M059J (cell line): ENCODE measurements around the gene NTSR2. TPM values are rescaled to one million over a fixed set of nuclear protein-coding genes. Genes with fewer than 3 reads are reported as not detected.
A peak's percentile ranks its signal among the peaks of the same experiment; 100 is the strongest.
"Not testable (repeated sequence)": the region's sequence is repeated elsewhere in the genome, so short reads cannot be mapped to it uniquely, and the experiment has no call there.

Experiments used
- DNase-seq: peaks from one replicate; pipeline ENCODE4 v3.0.0-alpha.2; 2012; ENCODE audit warnings: low read depth
- total RNA-seq: library from RNA; depleted of rRNA; stranded (reverse); fragments of >200 nt; shearing (Covaris generic); gene quantifications from 2 replicates; pipeline ENCODE4 v1.2.3, GENCODE V29; 2014

NTSR2 gene
- total RNA-seq, 1 experiment from 2014 or later = 0.12 TPM

GRCh38 chr2:11679486-11680181 is 9.6 kb upstream of the NTSR2 start:
- no peak for DNase-seq

DNA sequence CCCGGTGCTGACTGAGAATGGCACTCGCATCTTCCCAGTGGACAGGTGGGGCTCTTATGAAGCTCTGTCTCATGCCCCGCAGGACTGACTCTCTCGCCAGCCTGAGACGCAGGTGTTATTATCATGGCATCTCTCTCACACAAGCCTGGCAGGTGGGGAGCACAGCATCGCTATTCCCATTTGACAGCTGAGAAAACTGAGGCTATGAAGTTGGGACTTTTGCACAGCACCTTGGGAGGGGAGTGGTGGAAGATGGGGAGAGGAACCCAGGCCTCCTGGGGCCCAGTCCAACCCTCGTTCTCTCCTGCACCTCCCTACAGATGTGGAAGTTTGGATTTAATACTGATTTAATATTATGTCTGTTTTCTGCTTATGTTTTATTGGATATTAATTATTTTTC is 9.0 kb upstream of the NTSR2 start:
- no peak for DNase-seq

DNA sequence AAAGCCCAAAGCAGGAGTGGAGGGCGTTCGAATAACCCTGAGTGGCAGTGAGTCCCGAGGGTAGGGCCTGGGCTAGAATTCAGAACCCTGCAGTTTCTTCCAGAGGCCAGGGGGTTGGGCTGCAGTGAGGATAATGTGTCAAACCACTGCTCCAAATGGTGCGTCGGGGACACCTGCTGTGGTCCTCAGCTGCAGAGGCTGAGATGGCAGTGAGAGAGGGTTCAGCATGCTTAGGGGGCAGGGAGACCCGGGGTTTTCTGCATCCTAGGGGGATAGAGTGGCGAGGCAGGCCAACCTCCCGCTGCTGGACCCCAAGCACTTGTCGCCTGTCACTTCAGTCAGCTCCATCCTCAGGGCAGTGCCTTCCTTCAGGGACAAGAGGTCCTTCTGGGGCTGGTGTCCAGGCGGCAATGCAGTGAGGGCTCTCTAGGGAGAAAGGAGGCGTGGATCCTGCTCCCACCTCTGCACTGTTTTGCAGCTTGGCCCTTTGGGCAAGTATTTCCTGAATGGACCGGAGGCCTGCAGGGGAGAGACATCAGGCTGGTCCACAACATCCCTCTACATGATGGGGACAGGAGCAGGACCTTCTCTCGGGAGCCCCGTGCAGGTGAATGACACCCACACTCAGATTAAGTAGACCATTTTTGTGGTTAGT is 8.4 kb upstream of the NTSR2 start:
- DNase-seq = no peak

DNA sequence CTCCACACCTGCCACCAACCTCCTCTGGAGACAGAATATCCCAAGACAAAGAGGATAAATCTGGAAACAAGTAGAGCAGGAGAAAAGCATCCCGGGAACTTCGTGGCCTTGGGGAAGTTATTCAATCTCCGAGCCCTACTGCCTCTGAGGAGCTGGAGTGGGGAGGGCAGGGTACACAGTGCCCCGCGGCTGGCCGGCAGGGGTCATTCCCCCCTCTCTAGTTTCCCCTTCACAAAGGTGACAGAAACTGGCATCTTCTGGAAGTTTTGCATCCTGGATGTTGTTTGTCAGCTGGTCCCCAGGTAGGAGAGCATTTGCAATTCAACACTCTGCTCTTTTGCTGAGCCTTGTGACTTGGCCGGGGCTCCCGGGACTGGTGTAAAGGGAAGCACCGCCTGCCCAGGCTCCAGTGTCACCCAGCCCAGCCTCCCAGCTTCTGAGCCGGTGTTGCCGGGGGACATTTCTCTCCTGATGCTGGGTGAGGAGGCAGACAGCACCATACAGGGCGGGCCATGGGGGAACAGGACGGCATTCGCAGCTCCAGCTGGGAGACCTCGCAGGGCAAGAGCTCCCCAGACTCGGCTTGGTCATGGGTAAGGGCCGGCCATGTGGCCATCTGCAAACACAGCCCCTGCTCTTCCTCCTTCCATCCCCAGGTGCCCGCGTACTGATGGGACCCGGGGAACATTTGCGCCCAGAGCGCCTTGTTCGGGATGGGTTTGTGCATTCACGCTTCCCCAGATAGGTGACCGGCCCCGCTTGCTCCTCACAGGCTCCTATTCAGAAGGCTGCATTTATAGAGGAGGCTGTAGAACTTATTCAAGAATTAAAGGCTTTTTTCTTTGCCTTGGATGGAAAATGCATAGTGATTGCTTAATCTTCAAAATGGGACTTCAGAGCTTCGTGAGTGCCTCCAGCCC is 7.4 kb upstream of the NTSR2 start:
- no peak for DNase-seq

DNA sequence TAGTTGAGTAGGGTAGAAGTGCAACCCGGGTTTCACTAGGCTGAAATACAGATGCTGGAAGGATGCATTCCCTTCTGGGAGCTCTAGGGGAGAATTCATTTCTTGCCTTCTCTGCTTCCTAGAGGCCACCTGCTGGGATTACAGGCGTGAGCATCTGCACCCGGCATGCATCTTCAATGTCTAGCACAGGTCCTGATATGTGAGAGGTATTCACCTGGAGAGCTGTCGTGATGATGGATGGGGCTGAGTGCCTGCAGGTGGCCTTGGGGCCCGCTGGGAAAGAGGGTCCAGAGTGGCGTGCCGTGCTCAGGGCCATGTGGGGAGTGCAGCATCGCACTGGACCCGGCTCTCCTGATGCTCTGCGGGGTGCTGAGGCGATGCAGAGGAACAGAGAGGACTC is 6.6 kb upstream of the NTSR2 start:
- no peak for DNase-seq

DNA sequence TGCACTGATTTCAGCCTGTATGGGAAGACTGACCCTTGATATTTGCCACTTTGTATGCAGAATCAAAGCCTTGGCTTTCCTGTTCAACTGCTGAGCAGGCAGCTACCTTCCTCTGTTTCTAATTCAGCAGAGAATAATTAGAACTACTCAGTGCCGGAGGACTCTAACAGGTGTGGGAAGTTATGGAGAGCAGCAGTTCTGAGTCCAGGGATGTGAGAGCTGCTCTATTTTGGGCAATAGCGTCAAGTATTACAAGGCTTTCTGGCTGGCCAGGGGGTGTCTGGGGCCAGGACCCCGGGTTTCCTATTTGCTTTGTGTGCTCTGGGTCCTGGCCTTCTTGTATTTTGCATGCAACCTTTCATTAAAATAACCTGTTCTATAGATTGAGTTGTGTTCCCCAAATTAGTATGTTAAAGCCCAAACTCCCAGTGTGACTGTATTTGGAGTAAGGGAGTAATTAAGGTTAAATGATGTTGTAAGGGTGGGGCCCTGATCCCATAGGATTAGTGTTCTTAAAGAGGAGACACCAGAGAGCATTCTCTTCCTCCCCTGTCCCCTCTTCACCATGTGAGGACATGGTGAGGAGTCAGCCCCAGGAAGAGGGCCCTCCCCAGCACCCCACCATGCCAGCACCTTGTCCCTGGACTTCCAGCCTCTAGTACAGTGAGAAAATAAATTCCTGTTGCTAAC is 5.6 kb upstream of the NTSR2 start:
- no peak for DNase-seq

DNA sequence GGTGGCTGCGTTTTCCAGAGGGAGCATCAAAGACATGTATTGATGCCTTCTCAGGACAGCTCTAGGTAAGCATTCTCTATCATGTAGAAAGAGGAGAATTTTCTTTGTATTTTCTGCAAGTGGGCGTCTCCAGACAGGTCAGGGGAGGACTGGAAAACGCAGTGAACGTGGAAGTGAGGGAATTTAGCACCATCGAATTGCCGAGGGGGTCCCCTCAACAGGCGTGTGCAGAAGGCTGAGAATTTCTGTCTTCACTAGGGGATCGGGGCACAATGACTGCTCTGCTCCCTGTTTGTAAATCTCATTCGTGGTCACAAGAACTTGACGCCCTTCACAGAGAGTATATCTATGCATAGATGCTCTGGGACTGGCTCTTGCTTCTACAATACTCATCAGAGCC is 5.0 kb upstream of the NTSR2 start:
- DNase-seq = no peak

DNA sequence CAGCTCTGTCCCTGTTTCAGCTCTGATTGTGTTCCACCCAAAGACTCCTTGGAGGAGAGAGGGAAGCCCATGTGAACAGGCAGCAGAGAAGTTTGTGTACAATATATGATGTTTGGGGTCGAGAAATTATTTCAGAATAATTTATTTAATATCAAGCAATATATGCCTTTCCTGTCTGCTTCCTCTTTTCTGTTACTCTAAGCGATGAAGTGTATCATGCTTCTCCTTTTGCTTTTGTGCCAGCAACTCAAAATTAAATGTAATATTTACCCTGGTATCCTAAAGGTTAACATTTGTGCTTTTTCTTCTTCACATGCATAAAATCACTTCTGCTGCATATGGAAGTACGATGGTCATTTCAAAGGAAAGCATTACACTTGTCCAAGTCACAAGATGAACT is 2.4 kb upstream of the NTSR2 start:
- no peak for DNase-seq

GRCh38 chr2:11667866-11668637 is 1.9 kb downstream of the NTSR2 start:
- DNase-seq = peak; percentile 18

DNA sequence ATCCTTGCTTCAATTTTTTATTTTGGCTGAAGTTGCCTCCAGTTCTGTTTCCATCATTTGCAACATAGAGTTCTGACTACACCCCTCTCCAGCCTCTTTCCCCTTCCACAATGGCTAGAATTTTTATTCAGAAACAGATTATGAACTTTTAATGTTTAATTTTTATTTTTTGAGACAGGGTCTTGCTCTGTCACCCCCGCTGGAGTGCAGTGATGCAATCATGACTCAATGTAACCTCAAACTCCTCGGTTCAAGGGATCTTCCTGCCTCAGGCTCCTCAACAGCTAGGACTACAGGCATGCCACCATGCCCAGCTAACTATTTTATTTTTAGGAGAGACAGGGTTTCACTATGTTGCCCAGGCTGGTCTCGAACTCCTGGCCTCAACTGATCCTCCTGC is 2.8 kb downstream of the NTSR2 start:
- DNase-seq = peak; percentile 33

GRCh38 chr2:11665510-11666362 is 4.3 kb downstream of the NTSR2 start:
- DNase-seq = no peak

GRCh38 chr2:11665028-11665427 is 5.0 kb downstream of the NTSR2 start:
- no peak for DNase-seq

DNA sequence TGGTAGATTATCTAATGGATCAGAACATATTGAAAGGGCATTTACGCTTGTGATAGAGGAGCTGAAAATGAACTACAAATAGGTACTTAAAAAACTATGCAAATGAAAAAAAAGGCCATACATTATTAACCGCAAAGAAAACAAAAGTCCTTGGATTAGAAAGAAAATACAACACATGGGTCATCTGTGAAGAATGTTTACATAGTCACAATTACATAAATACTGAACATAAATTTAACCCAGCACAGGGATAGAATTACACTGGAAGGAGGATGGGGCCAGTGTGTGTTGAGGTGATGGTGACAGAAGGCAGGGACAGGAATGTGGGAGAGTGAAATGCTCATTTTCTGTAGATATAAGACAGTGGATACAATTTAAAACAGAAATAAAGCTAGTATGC is 6.6 kb downstream of the NTSR2 start:
- no peak for DNase-seq

DNA sequence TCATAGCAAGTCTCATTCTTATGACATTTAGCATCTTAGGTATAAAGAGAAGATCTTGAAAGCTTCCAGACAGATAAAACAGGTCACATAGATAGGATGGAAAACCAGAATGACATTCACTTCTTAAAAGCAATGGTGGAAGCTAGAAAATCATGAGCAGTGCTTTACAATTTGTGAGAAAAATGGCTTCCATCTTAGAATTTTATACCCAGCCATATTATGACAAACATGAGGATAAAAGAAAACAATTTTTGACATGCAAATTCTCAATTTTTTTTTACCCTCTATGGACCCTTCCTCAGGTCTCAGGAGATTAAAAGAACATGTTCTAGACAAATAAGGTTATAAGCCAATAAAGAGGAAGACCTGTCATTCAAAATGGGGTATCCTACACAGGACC is 7.1 kb downstream of the NTSR2 start:
- DNase-seq = no peak

- no peak for DNase-seq
These were observed 8.0 kb downstream of the NTSR2 start for GRCh38 chr2:11661891-11662435.

- DNase-seq = not testable (repeated sequence)
These were observed 9.6 kb downstream of the NTSR2 start for GRCh38 chr2:11660396-11660795.

DNA sequence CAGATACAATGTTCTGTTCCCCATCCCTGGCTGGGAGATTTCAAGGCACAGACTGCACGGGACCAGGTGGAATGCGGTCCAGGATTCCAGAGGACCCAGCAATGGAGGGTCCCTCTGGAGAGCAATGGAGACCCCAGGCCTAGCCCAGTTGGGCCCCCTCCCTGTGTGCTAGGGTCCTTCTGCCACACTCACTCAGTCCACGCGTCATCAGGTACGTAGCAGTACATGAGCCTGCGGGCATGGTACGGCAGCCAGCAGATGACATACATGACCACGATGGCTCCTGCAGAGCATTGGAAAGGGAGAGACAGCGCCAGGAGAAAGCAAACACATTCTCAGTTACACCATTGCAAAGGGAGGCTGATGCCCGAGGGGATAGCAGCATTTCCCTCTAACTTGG is 10.1 kb downstream of the NTSR2 start:
- DNase-seq = no peak

GRCh38 chr2:11659115-11659475 is 10.9 kb downstream of the NTSR2 start:
- no peak for DNase-seq

DNA sequence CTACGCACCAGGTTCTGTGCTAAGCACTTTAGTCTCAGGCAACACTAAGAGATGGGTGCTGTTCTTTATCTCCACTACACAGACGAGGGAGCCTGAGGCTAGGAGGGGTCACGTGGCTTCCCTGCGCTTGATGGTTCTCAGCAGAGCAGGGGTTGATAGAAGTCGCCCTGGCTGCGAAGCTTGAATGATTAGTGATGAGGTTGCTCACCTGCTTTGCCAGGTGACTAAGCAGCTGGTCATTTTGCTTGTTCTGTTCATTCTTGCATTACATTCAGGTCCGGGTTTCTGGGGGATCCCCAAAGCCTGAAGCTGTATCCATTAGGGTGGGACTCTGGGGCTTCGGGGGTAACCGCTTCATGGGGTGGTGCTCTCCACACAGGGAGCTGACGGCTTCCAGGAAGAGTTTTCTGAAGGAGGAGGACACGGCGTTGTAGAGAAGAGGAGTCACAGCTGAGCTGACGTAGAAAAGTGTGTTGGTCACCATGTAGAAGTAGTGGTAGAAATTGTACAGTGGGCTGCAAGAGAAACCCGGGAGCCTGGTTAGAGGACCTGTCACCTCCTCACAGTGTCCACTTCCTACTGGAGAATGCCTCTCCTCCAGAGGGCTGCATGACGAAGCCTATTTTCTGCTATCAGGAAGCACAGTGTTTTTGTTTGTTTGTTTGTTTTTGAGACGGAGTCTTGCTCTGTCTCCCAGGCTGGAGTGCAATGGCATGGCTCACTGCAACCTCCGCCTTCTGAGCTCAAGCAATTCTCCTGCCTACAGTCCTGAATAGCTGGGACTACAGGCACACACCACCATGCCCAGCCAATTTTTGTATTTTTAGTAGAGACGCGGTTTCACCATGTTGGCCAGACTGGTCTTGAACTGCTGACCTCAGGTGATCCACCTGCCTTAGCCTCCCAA is 11.5 kb downstream of the NTSR2 start:
- no peak for DNase-seq
